NT2/D1 (cell line): Measurements from ENCODE around the gene SCN3B.

Experiments
- SUZ12 ChIP-seq: IDR thresholded peaks from 2 replicates; pipeline ENCODE4 v1.6.1; 2011; ENCODE audit not compliant: insufficient read length, insufficient read depth; ENCODE audit errors: extremely low read depth
- YY1 ChIP-seq: IDR thresholded peaks from 2 replicates; pipeline ENCODE4 v1.6.1; 2011; ENCODE audit not compliant: insufficient read length, insufficient read depth
- ZNF274 ChIP-seq: IDR thresholded peaks from 2 replicates; pipeline ENCODE4 v1.6.1; 2011; ENCODE audit warnings: mild to moderate bottlenecking, low read depth, low read length

DNA sequence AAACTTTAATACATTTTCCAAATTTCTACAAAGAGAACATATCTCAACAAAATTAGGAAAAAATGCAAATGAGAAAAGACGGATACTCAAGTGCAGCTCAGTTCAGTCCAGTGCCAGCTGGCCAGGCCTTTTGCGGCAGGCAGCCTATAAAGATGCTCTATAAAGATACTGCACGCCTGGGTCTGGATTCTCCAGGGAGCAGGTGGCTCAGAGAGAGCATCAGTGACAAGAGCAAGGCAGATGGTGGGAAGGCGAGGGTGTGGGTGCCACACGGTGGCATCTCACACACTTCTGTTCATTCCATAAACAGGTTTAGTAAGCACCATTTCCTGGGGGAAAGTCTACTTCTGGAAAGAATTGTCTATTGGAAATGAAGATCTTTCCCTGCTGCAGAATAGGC, 18.1 kb upstream of the SCN3B start:
- TF ChIP-seq SUZ12 (no peak), ZNF274 (no peak), YY1 (no peak)
